CD4-positive, alpha-beta T cell treated with Interleukin-12 subunit alpha and Interleukin-12 subunit beta, for 1 hour (primary cell): Measurements from ENCODE around the gene PPOX.

Experiments
- DNase-seq: peaks from one replicate; pipeline ENCODE4 v3.0.0-alpha.2; 2020

PPOX gene

GRCh38 chr1:161153682-161154337, 12.4 kb upstream of the PPOX start, which contains the start of gene UFC1:
TSS of gene UFC1 (plus strand) at chr1:161153978. CDS start at chr1:161153998, 20 bp downstream.
- peak; percentile 91 for DNase-seq

GRCh38 chr1:161157867-161158266, 8.4 kb upstream of the PPOX start:
- no peak for DNase-seq

DNA sequence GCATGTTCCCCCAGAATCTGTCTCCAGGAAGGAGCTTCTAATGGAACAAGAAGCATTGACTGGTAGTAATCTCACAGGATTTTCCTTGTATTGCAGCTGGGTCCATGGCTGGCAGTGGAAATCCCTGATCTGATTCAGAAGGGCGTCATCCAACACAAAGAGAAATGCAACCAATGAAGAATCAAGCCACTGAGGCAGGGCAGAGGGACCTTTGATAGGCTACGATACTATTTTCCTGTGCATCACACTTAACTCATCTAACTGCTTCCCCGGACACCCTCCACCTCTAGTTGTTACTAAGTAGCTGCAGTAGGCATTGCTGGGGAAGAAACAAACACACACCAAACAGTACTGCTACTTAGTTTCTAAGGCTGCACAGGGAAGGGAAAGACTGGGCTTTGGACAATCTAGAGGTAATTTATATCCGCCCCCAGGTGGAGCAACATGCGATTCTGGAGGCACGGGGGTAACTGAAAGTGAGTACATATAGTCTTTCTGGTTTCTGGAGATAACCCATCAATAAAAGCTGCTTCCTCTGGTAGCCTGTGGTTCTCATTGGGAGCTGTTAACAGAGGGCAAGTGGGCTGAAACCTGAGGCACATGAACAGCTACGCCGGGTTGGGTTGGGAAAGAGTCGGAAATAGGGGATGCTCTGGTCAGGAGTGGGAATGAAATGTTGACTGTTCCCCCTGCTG, 7.8 kb upstream of the PPOX start:
- no peak for DNase-seq

- DNase-seq = peak; percentile 94
These were observed 6.9 kb upstream of the PPOX start, which contains the start of gene USP21 for GRCh38 chr1:161159087-161159912. TSS of gene USP21 (plus strand) at chr1:161159500. CDS start at chr1:161160641, 1,141 bp downstream.

DNA sequence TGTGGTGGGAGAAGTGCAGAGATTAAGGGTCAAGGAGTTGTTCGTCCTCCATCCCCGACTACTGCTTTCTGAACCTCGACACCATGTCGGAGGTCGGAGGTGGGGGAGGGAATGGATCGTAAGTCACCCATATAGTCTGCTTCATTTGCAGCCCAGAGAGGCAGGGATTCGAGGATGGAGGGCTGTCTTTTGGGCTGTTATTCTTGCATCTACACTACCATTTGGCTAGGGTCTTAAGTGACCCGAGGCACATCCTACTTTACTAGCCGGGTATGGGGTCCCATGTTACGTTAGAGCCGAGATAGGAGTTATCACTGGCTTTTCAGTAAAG, 6.3 kb upstream of the PPOX start:
- DNase-seq = no peak

- no peak for DNase-seq
These were observed 5.5 kb upstream of the PPOX start for GRCh38 chr1:161160671-161161145.

GRCh38 chr1:161161652-161162051, 4.6 kb upstream of the PPOX start:
- no peak for DNase-seq

GRCh38 chr1:161162052-161162451, 4.2 kb upstream of the PPOX start:
- no peak for DNase-seq

- DNase-seq = no peak
These were observed 3.4 kb upstream of the PPOX start for GRCh38 chr1:161162806-161163205.

DNA sequence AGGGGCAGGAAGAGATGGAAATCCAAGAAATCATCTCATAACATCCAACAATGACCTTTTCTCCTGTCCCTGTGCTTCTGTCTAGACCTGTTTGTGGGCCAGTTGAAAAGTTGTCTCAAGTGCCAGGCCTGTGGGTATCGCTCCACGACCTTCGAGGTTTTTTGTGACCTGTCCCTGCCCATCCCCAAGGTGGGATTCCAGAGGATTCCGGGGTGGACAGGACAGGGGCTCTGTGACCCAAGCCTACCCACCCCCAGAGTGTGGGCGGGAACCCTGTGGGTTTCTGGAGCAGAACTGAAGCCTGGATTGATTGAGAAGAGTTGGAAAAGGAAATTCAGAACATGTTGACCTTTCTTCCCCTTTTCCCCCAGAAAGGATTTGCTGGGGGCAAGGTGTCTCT, 2.4 kb upstream of the PPOX start:
- no peak for DNase-seq

DNA sequence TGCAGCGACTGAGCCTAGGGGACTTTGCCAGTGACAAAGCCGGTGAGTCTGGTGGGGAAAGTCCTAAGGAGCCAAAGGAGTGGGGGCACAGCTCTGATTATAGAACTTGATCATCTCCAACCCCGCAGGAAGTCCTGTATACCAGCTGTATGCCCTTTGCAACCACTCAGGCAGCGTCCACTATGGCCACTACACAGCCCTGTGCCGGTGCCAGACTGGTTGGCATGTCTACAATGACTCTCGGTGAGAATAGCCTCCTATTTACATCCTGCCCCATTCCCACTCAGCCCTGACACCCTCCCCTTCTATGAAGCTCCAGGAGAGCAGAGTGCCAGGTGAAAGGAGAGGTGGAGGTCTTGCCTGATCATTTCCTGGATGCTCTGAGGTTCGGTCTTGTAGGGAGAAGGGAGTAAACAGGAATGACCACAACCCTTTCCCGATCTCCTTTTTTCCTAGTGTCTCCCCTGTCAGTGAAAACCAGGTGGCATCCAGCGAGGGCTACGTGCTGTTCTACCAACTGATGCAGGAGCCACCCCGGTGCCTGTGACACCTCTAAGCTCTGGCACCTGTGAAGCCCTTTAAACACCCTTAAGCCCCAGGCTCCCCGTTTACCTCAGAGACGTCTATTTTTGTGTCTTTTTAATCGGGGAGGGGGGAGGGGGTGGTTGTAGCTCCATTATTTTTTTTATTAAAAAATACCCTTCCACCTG, 1.2 kb upstream of the PPOX start:
- no peak for DNase-seq

DNA sequence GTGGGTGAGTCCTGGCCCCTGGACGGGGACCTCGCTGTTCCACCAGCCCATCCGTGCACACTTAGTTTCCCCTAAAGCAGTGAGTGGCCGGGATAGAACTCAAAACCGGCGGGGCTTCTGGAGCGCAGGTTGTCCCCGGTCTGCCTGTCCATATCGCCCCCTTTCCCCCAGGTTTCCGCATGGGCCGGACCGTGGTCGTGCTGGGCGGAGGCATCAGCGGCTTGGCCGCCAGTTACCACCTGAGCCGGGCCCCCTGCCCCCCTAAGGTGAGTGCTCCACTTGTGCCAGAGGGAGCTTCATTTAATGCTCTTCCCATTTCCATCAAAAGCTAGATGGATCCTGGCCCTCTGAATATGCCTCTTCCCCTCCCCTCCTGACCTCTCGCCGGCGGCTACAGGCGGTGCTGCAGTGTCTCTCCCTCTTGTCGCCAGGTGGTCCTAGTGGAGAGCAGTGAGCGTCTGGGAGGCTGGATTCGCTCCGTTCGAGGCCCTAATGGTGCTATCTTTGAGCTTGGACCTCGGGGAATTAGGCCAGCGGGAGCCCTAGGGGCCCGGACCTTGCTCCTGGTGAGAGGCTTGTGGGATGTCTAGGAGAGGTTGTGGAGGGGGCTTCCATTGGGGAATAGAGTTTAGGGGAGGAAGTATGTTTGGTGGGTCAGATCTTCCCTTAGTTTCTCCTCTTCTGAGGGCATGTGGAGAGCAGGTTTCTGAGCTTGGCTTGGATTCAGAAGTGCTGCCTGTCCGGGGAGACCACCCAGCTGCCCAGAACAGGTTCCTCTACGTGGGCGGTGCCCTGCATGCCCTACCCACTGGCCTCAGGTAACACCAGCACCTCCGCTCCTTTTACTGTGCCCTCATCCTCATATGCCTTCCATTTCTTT, 683 bp downstream of the PPOX start:
- DNase-seq = no peak

- DNase-seq = no peak
These were observed 2.7 kb downstream of the PPOX start for GRCh38 chr1:161168906-161169305.

DNA sequence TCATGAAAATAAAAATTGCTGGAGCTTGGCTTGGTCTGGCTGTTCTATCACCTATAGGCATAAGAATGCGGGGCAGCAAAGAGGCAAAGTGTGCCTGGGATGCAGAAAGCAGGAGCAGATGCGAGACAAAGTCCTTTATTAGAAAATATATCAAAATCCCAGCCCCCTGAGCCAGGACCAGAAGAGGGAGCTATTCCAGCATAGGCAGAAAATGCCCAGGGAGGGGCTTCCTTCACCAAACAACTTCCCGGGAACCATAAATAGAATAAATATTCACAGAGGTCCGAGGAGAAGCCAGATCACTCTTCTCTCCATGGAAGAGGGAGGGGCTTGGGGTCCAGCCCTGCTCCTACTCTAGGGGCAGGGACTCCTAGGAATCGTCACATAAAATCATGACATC, 5.0 kb downstream of the PPOX start:
- no peak for DNase-seq

- no peak for DNase-seq
These were observed 5.5 kb downstream of the PPOX start for GRCh38 chr1:161171696-161172095.

- DNase-seq = no peak
These were observed 6.1 kb downstream of the PPOX start for GRCh38 chr1:161172349-161172748.

- no peak for DNase-seq
These were observed 6.7 kb downstream of the PPOX start for GRCh38 chr1:161172776-161173376.

DNA sequence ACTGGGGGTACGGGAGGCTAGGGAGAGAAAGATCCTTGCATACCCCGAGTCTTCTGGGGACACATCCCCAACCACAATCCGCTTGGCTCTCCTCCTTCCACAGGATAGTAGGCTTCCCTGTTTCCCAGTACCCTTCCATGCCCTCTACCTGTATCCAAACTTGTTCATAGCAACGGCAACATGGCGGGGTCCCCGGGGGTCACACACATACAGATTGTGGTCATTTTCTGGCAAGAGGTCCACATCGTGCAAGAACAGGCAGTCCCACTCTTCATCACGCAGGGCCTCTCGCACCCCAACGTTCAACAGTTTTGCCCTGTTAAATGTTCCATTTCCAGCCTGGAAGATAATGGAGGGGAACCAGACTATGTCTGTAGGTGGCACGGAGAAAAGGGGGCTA, 7.5 kb downstream of the PPOX start:
- no peak for DNase-seq

GRCh38 chr1:161174911-161175310, 8.7 kb downstream of the PPOX start:
- DNase-seq = no peak

GRCh38 chr1:161175771-161176453, 9.7 kb downstream of the PPOX start:
- no peak for DNase-seq
